A549 (cell line): ENCODE data around the gene CIT. TPM values are rescaled to one million over a fixed set of nuclear protein-coding genes. Genes with fewer than 3 reads are reported as not detected.

Source experiments
- ATAC-seq, 2 experiments: fragments of 200-7000 bp in 1 of 2; fragments of >200 bp in 1 of 2; cut with Nextera tagmentation in 1 of 2; cut with Tn5 transposase in 1 of 2; 3 replicates each; pipeline versions ENCODE4 v1.8.0 to v1.9.1; 2018 to 2020; ENCODE audit warnings: mild to moderate bottlenecking in 1 of 2, moderate library complexity in 1 of 2
- CTCF ChIA-PET: fragments of 300-600 bp; sonication (Branson Sonifier 250); formaldehyde crosslinking; extraction: SDS; loops from one replicate; lab custom pipeline; 2021; ENCODE audit warnings: antibody characterized with exemption, inconsistent platforms; lab: Yijun Ruan, JAX
- POLR2A ChIA-PET: fragments of 350-600 bp; formaldehyde crosslinking; extraction: SDS; loops from one replicate; lab custom pipeline; 2021; ENCODE audit warnings: antibody characterized with exemption, inconsistent platforms; lab: Yijun Ruan, JAX
- DNase-seq, 2 experiments: peaks; one replicate each; pipeline versions ENCODE4 v3.0.0 to v3.0.0-alpha.2; 2011 to 2016; ENCODE audit warnings: low read depth in 1 of 2, low spot score in 1 of 2
- FAIRE-seq: peaks from 2 replicates; lab custom pipeline; 2011; peaks lifted over from hg19 to GRCh38; lab: Jason Lieb, UNC
- H3K27ac ChIP-seq, 2 experiments: fragments of >200 bp; sonication (Bioruptor Twin); formaldehyde crosslinking; 3 replicates each; pipeline ENCODE4 v1.5.1; 2016 to 2017
- H3K4me1 ChIP-seq: fragments of >200 bp; sonication (Bioruptor Twin); formaldehyde crosslinking; 3 replicates; pipeline ENCODE4 v1.6.1; 2016
- H3K4me2 ChIP-seq: fragments of >200 bp; sonication (Bioruptor Twin); formaldehyde crosslinking; 3 replicates; pipeline ENCODE4 v1.6.1; 2016
- H3K4me3 ChIP-seq: fragments of >200 bp; sonication (Bioruptor Twin); formaldehyde crosslinking; 3 replicates; pipeline ENCODE4 v1.5.1; 2016
- H3K9me3 ChIP-seq: fragments of >200 bp; sonication (Bioruptor Twin); formaldehyde crosslinking; 3 replicates; pipeline ENCODE4 v1.6.1; 2016
- CHD2 ChIP-seq: fragments of 150-350 bp; IDR thresholded peaks from 2 replicates; pipeline ENCODE4 v1.6.1; 2014; ENCODE audit warnings: low read length; ENCODE audit not compliant: partially characterized antibody
- CHD4 ChIP-seq: fragments of 200-600 bp; sonication (generic); IDR thresholded peaks from 2 replicates; pipeline ENCODE4 v1.6.1; 2016; ENCODE audit warnings: antibody characterized with exemption, mild to moderate bottlenecking, borderline replicate concordance
- EHF ChIP-seq: fragments of 250-450 bp; sonication (Bioruptor Pico); IDR thresholded peaks from 2 replicates; pipeline ENCODE4 v1.5.0; 2020; ENCODE audit warnings: mild to moderate bottlenecking
- EHMT2 ChIP-seq: fragments of 200-600 bp; sonication (generic); IDR thresholded peaks from 2 replicates; pipeline ENCODE4 v1.6.1; 2016; ENCODE audit warnings: antibody characterized with exemption, low read depth, mild to moderate bottlenecking, moderate library complexity
- ELK1 ChIP-seq: fragments of 150-350 bp; IDR thresholded peaks from 2 replicates; pipeline ENCODE4 v1.6.1; 2014; ENCODE audit warnings: low read depth, mild to moderate bottlenecking, low read length
- ESRRA ChIP-seq: fragments of 150-350 bp; IDR thresholded peaks from 2 replicates; pipeline ENCODE4 v1.6.1; 2014; ENCODE audit warnings: mild to moderate bottlenecking, low read length, borderline replicate concordance
- FOXS1 ChIP-seq: fragments of 250-450 bp; sonication (Bioruptor Pico); IDR thresholded peaks from 2 replicates; pipeline ENCODE4 v1.5.0; 2020; ENCODE audit warnings: mild to moderate bottlenecking, moderate library complexity
- GATA3 ChIP-seq: IDR thresholded peaks from 2 replicates; pipeline ENCODE4 v1.6.1; 2012; ENCODE audit warnings: borderline replicate concordance
- HOXB5 ChIP-seq: fragments of 250-450 bp; sonication (Bioruptor Pico); IDR thresholded peaks from 2 replicates; pipeline ENCODE4 v1.5.0; 2020; ENCODE audit warnings: mild to moderate bottlenecking, moderate library complexity
- MYC ChIP-seq: IDR thresholded peaks from 2 replicates; pipeline ENCODE4 v1.6.1; 2012; ENCODE audit warnings: mild to moderate bottlenecking, inconsistent platforms, low read length, improper control_type of control experiment, borderline replicate concordance
- NFE2L2 ChIP-seq: fragments of 150-350 bp; conservative IDR thresholded peaks from 2 replicates; pipeline ENCODE4 v1.6.1; 2014; ENCODE audit warnings: low read length
- RCOR1 ChIP-seq: fragments of 150-350 bp; IDR thresholded peaks from 2 replicates; pipeline ENCODE4 v1.6.1; 2014; ENCODE audit warnings: antibody characterized with exemption, low read length, low read depth
- REST ChIP-seq: fragments of 200-600 bp; sonication (generic); IDR thresholded peaks from 2 replicates; pipeline ENCODE4 v1.6.1; 2016; ENCODE audit warnings: antibody characterized with exemption, mild to moderate bottlenecking, moderate library complexity
- USF2 ChIP-seq: fragments of 450-650 bp; IDR thresholded peaks from 2 replicates; pipeline ENCODE4 v1.6.1; 2014; ENCODE audit warnings: antibody characterized with exemption
- ZFP36 ChIP-seq: fragments of 450-650 bp; IDR thresholded peaks from 2 replicates; pipeline ENCODE4 v1.6.1; 2014; ENCODE audit warnings: borderline replicate concordance; ENCODE audit not compliant: partially characterized antibody
- ZSCAN20 ChIP-seq: fragments of 250-450 bp; sonication (Bioruptor Pico); IDR thresholded peaks from 2 replicates; pipeline ENCODE4 v1.8.0; 2022; ENCODE audit warnings: mild to moderate bottlenecking, moderate library complexity
- WGBS: methylation state at CpG from one replicate; pipeline ENCODE4 v1.1.6; 2017; ENCODE audit errors: missing lambda C conversion rate; 5-methylcytosine and 5-hydroxymethylcytosine counted together
- polyA plus RNA-seq, 4 experiments: library from polyadenylated mRNA; depleted of rRNA in 3 of 4; stranded (reverse); fragments of >200 nt; fragmentation: RNase III in 1 of 4; extraction: RNeasy Plus Mini Kit Qiagen cat#74134 plus additional on column Dnase treatment in 1 of 4; gene quantifications; 2 replicates in 3 of 4; 3 replicates in 1 of 4; pipeline ENCODE4 v1.2.3, GENCODE V29; 2011 to 2017
- TF ChIP-seq, protein P1 (sequence below): fragments of 250-450 bp; sonication (Bioruptor Pico); IDR thresholded peaks from 2 replicates; pipeline ENCODE4 v1.5.0; 2020; ENCODE audit warnings: low read depth, mild to moderate bottlenecking, moderate library complexity
- TF ChIP-seq, protein P2 (sequence below): fragments of 250-450 bp; sonication (Bioruptor Pico); IDR thresholded peaks from 2 replicates; pipeline ENCODE4 v1.5.0; 2021; ENCODE audit warnings: mild to moderate bottlenecking, moderate library complexity, borderline replicate concordance
- TF ChIP-seq, protein P3 (sequence below): fragments of >200 bp; sonication (Bioruptor Twin); formaldehyde crosslinking; IDR thresholded peaks from 2 replicates; pipeline ENCODE4 v1.6.1; 2016
- TF ChIP-seq, protein P4 (sequence below): IDR thresholded peaks from 2 replicates; pipeline ENCODE4 v1.6.1; 2012

The CIT gene
- polyA plus RNA-seq, 2 of the 4 experiments (the other 2 are of a cell fraction) = 12.5 to 25.4 TPM

DNA sequence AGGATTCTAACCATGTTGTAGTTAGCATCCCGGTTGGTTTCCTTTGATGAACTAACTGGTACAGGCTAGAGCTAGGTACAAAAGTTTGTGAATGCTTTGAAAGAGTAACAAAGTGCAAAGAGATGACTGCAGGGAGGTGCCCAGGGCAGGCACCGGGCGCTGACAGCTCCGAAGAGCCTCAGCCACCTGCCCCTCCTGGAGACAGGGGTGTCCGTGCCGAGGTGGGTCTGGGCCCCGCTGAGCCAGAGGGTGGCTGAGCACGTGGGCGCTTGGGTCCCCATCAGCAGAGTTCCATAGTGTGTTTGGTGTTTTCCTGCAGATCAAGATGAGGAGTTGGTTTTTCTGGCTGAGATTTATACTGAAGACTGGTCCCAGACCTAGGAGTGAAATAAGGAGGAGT lies 189.2 kb downstream of the CIT start:
- ChIA-PET POLR2A (no interaction called here), CTCF (interaction anchor here (1.4 to 1.8 kb wide), 2 partner anchors 11 to 34 kb away, joined by 3 to 4 read pairs; no protein-coding TSS in a partner anchor)
- no peak for DNase-seq
- Histone ChIP-seq H3K27ac (no peak overlapping the region), H3K9me3 (no peaks in the 10 kb centered on the region), H3K4me3 (no peak overlapping the region), H3K4me1 (peaks cover 14% of the 10 kb centered on the region; the same call in 1 of the 3 replicates), H3K4me2 (no peak overlapping the region)
- no peak for FAIRE-seq
- no peak for ATAC-seq
- WGBS = 95% methylated on average over 9 of the region's 9 CpGs
- TF ChIP-seq ELK1 (no peak), CHD4 (no peak), MYC (no peak), NFE2L2 (no peak), CHD2 (no peak), REST (no peak)
- TF ChIP-seq, protein P1, sequence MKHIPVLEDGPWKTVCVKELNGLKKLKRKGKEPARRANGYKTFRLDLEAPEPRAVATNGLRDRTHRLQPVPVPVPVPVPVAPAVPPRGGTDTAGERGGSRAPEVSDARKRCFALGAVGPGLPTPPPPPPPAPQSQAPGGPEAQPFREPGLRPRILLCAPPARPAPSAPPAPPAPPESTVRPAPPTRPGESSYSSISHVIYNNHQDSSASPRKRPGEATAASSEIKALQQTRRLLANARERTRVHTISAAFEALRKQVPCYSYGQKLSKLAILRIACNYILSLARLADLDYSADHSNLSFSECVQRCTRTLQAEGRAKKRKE (CRISPR knock-in tag) = no peak
- TF ChIP-seq, protein P2, sequence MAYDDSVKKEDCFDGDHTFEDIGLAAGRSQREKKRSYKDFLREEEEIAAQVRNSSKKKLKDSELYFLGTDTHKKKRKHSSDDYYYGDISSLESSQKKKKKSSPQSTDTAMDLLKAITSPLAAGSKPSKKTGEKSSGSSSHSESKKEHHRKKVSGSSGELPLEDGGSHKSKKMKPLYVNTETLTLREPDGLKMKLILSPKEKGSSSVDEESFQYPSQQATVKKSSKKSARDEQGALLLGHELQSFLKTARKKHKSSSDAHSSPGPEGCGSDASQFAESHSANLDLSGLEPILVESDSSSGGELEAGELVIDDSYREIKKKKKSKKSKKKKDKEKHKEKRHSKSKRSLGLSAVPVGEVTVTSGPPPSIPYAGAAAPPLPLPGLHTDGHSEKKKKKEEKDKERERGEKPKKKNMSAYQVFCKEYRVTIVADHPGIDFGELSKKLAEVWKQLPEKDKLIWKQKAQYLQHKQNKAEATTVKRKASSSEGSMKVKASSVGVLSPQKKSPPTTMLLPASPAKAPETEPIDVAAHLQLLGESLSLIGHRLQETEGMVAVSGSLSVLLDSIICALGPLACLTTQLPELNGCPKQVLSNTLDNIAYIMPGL = no peak
- TF ChIP-seq, protein P3, sequence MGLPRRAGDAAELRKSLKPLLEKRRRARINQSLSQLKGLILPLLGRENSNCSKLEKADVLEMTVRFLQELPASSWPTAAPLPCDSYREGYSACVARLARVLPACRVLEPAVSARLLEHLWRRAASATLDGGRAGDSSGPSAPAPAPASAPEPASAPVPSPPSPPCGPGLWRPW = no peak

- Histone ChIP-seq H3K4me1 (peaks cover 14% of the 10 kb centered on the region; the same call in 1 of the 3 replicates), H3K4me3 (no peak overlapping the region), H3K4me2 (no peak overlapping the region), H3K27ac (no peak overlapping the region), H3K9me3 (no peaks in the 10 kb centered on the region)
- FAIRE-seq = no peak
- 90% methylated on average over 14 of the region's 14 CpGs for WGBS
- ChIA-PET CTCF (interaction anchor here (1.4 to 1.8 kb wide), 2 partner anchors 10 to 35 kb away, joined by 3 to 4 read pairs; no protein-coding TSS in a partner anchor), POLR2A (no interaction called here)
- DNase-seq = no peak
- no peak for TF ChIP-seq FOXS1 (CRISPR knock-in tag)
- TF ChIP-seq ESRRA = no peak
- TF ChIP-seq ZFP36 = no peak
- no peak for TF ChIP-seq RCOR1
- TF ChIP-seq, protein P4, sequence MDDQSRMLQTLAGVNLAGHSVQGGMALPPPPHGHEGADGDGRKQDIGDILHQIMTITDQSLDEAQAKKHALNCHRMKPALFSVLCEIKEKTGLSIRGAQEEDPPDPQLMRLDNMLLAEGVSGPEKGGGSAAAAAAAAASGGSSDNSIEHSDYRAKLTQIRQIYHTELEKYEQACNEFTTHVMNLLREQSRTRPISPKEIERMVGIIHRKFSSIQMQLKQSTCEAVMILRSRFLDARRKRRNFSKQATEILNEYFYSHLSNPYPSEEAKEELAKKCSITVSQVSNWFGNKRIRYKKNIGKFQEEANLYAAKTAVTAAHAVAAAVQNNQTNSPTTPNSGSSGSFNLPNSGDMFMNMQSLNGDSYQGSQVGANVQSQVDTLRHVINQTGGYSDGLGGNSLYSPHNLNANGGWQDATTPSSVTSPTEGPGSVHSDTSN = no peak
- no peak for TF ChIP-seq MYC
- TF ChIP-seq EHMT2 = no peak
- TF ChIP-seq HOXB5 (CRISPR knock-in tag) = no peak
- TF ChIP-seq EHF (CRISPR knock-in tag) = no peak
- TF ChIP-seq, protein P3 = no peak
- no peak for TF ChIP-seq GATA3
- TF ChIP-seq USF2 = no peak
- no peak for TF ChIP-seq ZSCAN20 (CRISPR knock-in tag)
- no peak for ATAC-seq
Observed at GRCh38 chr12:119687406-119687805, 189.7 kb downstream of the CIT start.
